Neural cell (in vitro differentiated cells): ENCODE measurements around the gene SH3PXD2B.

ENCODE experiments used
- CTCF ChIP-seq: fragments of 450-650 bp; IDR thresholded peaks from 2 replicates; pipeline ENCODE4 v1.5.1; 2014; ENCODE audit warnings: antibody characterized with exemption, mild to moderate bottlenecking, moderate library complexity; ENCODE audit not compliant: poor library complexity, severe bottlenecking
- EP300 ChIP-seq: fragments of 450-650 bp; conservative IDR thresholded peaks from 2 replicates; pipeline ENCODE4 v1.6.1; 2014; ENCODE audit warnings: antibody characterized with exemption, mild to moderate bottlenecking, moderate library complexity; ENCODE audit not compliant: poor library complexity, severe bottlenecking
- EZH2 ChIP-seq: fragments of 200-600, 300-800 bp; shearing (Covaris generic), sonication (generic); IDR thresholded peaks from 2 replicates; pipeline ENCODE4 v1.6.1; 2014; ENCODE audit warnings: antibody characterized with exemption, low read length, borderline replicate concordance, mild to moderate bottlenecking; ENCODE audit not compliant: insufficient read depth, poor library complexity, severe bottlenecking
- POLR2AphosphoS5 ChIP-seq: IDR thresholded peaks from 2 replicates; pipeline ENCODE4 v1.6.1; 2012
- SMC3 ChIP-seq: fragments of 450-650 bp; conservative IDR thresholded peaks from 2 replicates; pipeline ENCODE4 v1.6.1; 2014; ENCODE audit warnings: antibody characterized with exemption, mild to moderate bottlenecking, moderate library complexity; ENCODE audit not compliant: poor library complexity
- TAF1 ChIP-seq: IDR thresholded peaks from 2 replicates; pipeline ENCODE4 v1.6.1; 2012; ENCODE audit warnings: low read depth

- TF ChIP-seq TAF1: no peak
- no peak for TF ChIP-seq CTCF
- no peak for TF ChIP-seq POLR2AphosphoS5
- no peak for TF ChIP-seq SMC3
- TF ChIP-seq EZH2: no peak
- no peak for TF ChIP-seq EP300
These were observed 114.8 kb downstream of the SH3PXD2B start for GRCh38 chr5:172339264-172340180.
